Right renal pelvis (tissue), 4 donors: Measurements from ENCODE around the gene ASCC2. TPM values are rescaled to one million over a fixed set of nuclear protein-coding genes. Genes with fewer than 3 reads are reported as not detected.

Experiments
- polyA plus RNA-seq, 4 donors: library from polyadenylated mRNA; unstranded; fragments of 120-200 nt; gene quantifications; one replicate each; pipeline ENCODE4 v1.2.1, GENCODE V29; 2013; ENCODE audit not compliant: insufficient read length in 4 of 4

ASCC2 gene
- polyA plus RNA-seq, 4 donors: 41.1 to 47.7 (median 42.4) TPM

Other genes starting within 250 kb of the ASCC2 start
- 10 to 100 TPM; 24.3 to 30.6 (median 30.1) TPM for gene NF2, start 234.6 kb downstream of the ASCC2 start, polyA plus RNA-seq
- under 1 TPM; 0.06 to 0.24 (median 0.14) TPM for gene CABP7, start 118.3 kb downstream of the ASCC2 start, polyA plus RNA-seq
- 10 to 100 TPM; 22.8 to 29.7 (median 24.7) TPM for gene ZMAT5, start 71.3 kb downstream of the ASCC2 start, polyA plus RNA-seq
- 100 to 1,000 TPM; 141 to 159 (median 154) TPM for gene UQCR10, start 70.9 kb downstream of the ASCC2 start, polyA plus RNA-seq
- gene MTMR3, start 44.9 kb upstream of the ASCC2 start, polyA plus RNA-seq: 10 to 100 TPM; 30.9 to 41.6 (median 36.2) TPM
- gene HORMAD2, start 242.2 kb upstream of the ASCC2 start, polyA plus RNA-seq: under 1 TPM in 1 of 4 donors, not detected in 3; 0.10 TPM